Activated naive CD8-positive, alpha-beta T cell treated with anti-CD3 and anti-CD28 coated beads, Interleukin-2, amount 50 U/mL, for 24 hours (primary cell): Measurements from ENCODE around the gene SGMS1.
"Not testable (repeated sequence)": the region's sequence is repeated elsewhere in the genome, so short reads cannot be mapped to it uniquely, and the experiment has no call there.

Source experiments
- ATAC-seq: fragments of 150-1000 bp; cut with Tn5 transposase; one replicate; pipeline ENCODE4 v1.10.0; 2021
- DNase-seq: peaks from one replicate; pipeline ENCODE4 v3.0.0; 2021
- H3K27ac Mint-ChIP-seq: one replicate; pipeline ENCODE4 v1.8.0; 2021; ENCODE audit warnings: mild to moderate bottlenecking, mixed read lengths
- H3K27me3 Mint-ChIP-seq: one replicate; pipeline ENCODE4 v1.8.0; 2021; ENCODE audit warnings: mixed read lengths
- H3K36me3 Mint-ChIP-seq: one replicate; pipeline ENCODE4 v1.8.0; 2021; ENCODE audit warnings: low read depth, mixed read lengths
- H3K4me1 Mint-ChIP-seq: one replicate; pipeline ENCODE4 v1.8.0; 2021; ENCODE audit warnings: mixed read lengths
- H3K4me3 Mint-ChIP-seq: one replicate; pipeline ENCODE4 v1.8.0; 2021; ENCODE audit warnings: mild to moderate bottlenecking, moderate library complexity, mixed read lengths
- H3K9me3 Mint-ChIP-seq: one replicate; pipeline ENCODE4 v1.8.0; 2021; ENCODE audit warnings: mixed read lengths

SGMS1 gene

GRCh38 chr10:50574305-50574704, 49.5 kb downstream of the SGMS1 start:
- Mint-ChIP-seq H3K9me3 (no peaks in the 10 kb centered on the region), H3K27me3 (no peaks in the 10 kb centered on the region), H3K27ac (no peak overlapping the region), H3K36me3 (peaks cover 2% of the 10 kb centered on the region), H3K4me3 (no peak overlapping the region), H3K4me1 (peaks cover 56% of the 10 kb centered on the region)
- ATAC-seq (no peak), DNase-seq (no peak)

DNA sequence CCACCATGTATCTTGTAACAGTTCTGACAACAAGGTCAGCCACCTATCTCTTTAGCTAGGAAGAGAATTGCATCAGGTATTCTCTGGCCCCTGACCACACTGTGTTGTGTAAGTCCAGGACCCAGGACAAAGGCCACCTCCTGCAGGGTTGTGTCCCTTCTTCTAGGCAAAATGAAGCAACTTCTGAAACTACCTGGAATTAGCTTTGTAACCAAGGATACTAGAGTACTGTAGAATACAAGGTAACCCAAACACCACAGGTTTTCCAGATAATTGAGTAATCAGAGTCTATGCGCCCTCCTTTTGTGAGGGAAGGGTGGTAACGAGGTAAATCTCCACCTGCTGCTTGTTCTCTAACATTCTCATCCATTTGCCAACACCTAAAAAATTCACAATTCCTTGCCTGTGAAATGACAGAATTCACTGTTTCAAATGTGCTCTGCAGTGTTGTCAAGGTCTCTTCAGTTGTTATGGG, 51.7 kb downstream of the SGMS1 start:
- DNase-seq (no peak), ATAC-seq (no peak)
- Mint-ChIP-seq H3K4me3 (no peak overlapping the region), H3K27me3 (no peaks in the 10 kb centered on the region), H3K36me3 (peaks cover 6% of the 10 kb centered on the region), H3K9me3 (no peaks in the 10 kb centered on the region), H3K4me1 (peaks cover 38% of the 10 kb centered on the region), H3K27ac (no peak overlapping the region)

- DNase-seq, H3K36me3 Mint-ChIP-seq, ATAC-seq, H3K27ac Mint-ChIP-seq, H3K9me3 Mint-ChIP-seq, H3K27me3 Mint-ChIP-seq, H3K4me3 Mint-ChIP-seq: not testable (repeated sequence)
- peaks cover 10% of the 10 kb centered on the region for H3K4me1 Mint-ChIP-seq
Measured at GRCh38 chr10:50568750-50569149, 55.0 kb downstream of the SGMS1 start.

DNA sequence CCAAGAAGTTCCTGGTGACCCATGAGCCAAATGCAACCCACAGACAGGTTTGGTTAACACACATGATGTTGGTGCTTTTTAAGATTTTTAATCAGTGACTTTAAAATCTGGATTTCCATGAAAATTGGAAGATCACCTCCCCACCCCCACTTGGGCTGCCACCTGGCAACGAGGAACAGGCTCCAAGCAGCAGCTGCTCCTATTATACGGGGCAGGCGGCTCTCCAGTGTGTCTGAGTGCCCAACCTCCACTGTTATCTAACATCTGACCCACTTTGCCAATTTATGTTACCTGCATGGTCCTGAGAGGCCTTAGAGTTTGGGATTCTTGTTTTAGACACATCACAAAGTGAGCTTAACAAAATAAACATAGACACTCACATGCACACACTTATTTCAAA, 56.4 kb downstream of the SGMS1 start:
- Mint-ChIP-seq H3K9me3 (no peaks in the 10 kb centered on the region), H3K27ac (no peak overlapping the region), H3K27me3 (no peaks in the 10 kb centered on the region), H3K4me1 (no peaks in the 10 kb centered on the region), H3K36me3 (peaks cover 4% of the 10 kb centered on the region), H3K4me3 (no peak overlapping the region)
- DNase-seq (no peak), ATAC-seq (no peak)

GRCh38 chr10:50566150-50566549, 57.6 kb downstream of the SGMS1 start:
- DNase-seq (no peak), ATAC-seq (no peak)
- Mint-ChIP-seq H3K9me3 (no peaks in the 10 kb centered on the region), H3K4me3 (no peak overlapping the region), H3K4me1 (no peaks in the 10 kb centered on the region), H3K27me3 (no peaks in the 10 kb centered on the region), H3K36me3 (peaks cover 4% of the 10 kb centered on the region), H3K27ac (no peak overlapping the region)

- no peak overlapping the region for H3K27ac Mint-ChIP-seq
Measured at GRCh38 chr10:50565301-50566083, 58.3 kb downstream of the SGMS1 start.

GRCh38 chr10:50563906-50564305, 59.9 kb downstream of the SGMS1 start:
- DNase-seq (no peak), ATAC-seq (no peak)
- no peaks in the 10 kb centered on the region for H3K27me3 Mint-ChIP-seq
- no peaks in the 10 kb centered on the region for H3K4me1 Mint-ChIP-seq
- peaks cover 3% of the 10 kb centered on the region for H3K36me3 Mint-ChIP-seq
- H3K9me3 Mint-ChIP-seq: no peaks in the 10 kb centered on the region
- no peak overlapping the region for H3K27ac Mint-ChIP-seq
- H3K4me3 Mint-ChIP-seq: no peak overlapping the region

More at GRCh38 chr10:50565301-50566083, 58.3 kb downstream of the SGMS1 start:
- no peak for DNase-seq
- no peaks in the 10 kb centered on the region for H3K4me1 Mint-ChIP-seq
- peaks cover 4% of the 10 kb centered on the region for H3K36me3 Mint-ChIP-seq
- no peaks in the 10 kb centered on the region for H3K27me3 Mint-ChIP-seq
- ATAC-seq: no peak
- no peak overlapping the region for H3K4me3 Mint-ChIP-seq
- H3K9me3 Mint-ChIP-seq: no peaks in the 10 kb centered on the region

GRCh38 chr10:50561816-50562215, 61.9 kb downstream of the SGMS1 start:
- H3K27ac Mint-ChIP-seq: no peak overlapping the region
- DNase-seq (no peak), ATAC-seq (no peak)
- no peaks in the 10 kb centered on the region for H3K27me3 Mint-ChIP-seq
- H3K4me1 Mint-ChIP-seq: no peaks in the 10 kb centered on the region
- no peaks in the 10 kb centered on the region for H3K36me3 Mint-ChIP-seq
- H3K4me3 Mint-ChIP-seq: no peak overlapping the region
- no peaks in the 10 kb centered on the region for H3K9me3 Mint-ChIP-seq

DNA sequence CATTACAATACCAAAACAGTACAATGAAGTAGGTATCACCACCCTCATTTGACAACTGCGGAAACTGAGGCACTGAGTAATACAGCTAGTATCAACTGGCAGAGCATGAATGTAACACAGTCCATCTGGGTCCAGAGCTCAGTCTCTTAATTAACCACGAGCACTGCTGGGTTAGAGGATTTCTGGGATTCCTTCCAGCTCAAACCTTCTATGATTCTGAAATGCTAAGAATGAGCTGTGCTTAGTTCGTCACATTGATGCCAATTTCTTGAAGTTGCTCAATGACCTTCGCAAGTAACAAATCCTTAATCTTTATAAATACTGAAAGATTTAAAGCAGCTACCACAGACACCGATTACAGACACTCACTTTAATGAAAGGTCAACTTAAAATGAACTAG, 62.5 kb downstream of the SGMS1 start:
- ATAC-seq (no peak), DNase-seq (no peak)
- H3K27ac Mint-ChIP-seq: no peak overlapping the region
- H3K27me3 Mint-ChIP-seq: no peaks in the 10 kb centered on the region
- H3K4me1 Mint-ChIP-seq: peaks cover 1% of the 10 kb centered on the region
- no peak overlapping the region for H3K4me3 Mint-ChIP-seq
- peaks cover 1% of the 10 kb centered on the region for H3K36me3 Mint-ChIP-seq
- H3K9me3 Mint-ChIP-seq: no peaks in the 10 kb centered on the region

DNA sequence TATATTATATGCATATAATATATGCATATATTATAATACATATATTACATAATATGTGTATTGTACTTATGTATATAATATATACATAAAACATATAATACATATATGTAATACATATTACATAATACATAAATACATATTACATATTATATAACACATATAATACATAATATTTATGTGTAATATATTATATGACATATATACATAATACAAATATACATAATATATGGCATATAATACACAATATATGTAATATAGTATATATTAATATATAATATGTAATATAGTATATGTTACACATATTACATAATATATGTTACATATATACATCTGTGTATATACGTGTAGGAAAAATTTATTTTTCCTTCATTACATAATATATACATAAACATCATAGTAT, 63.4 kb downstream of the SGMS1 start:
- H3K27me3 Mint-ChIP-seq: no peaks in the 10 kb centered on the region
- DNase-seq (no peak), ATAC-seq (no peak)
- no peaks in the 10 kb centered on the region for H3K9me3 Mint-ChIP-seq
- no peak overlapping the region for H3K27ac Mint-ChIP-seq
- H3K4me3 Mint-ChIP-seq: no peak overlapping the region
- peaks cover 2% of the 10 kb centered on the region for H3K36me3 Mint-ChIP-seq
- H3K4me1 Mint-ChIP-seq: peaks cover 6% of the 10 kb centered on the region

DNA sequence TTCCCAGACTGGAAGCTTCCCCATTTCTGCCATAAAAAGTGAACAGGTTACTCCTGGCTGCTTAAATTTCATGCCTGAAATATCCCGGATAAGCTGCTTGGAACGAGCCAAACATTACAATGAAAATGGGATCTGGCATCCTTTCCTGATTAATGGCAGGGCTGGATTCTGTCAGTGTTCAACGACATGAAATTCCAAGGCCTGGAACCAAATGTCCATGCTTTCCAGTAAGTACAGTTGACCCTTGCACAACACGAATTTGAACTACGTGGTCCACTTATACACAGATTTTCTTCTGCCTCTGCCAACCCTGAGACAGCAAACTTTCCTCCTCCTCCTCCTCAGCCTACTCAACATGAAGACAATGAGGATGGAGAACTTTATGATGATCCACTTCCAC, 65.4 kb downstream of the SGMS1 start:
- H3K27me3 Mint-ChIP-seq: no peaks in the 10 kb centered on the region
- no peak overlapping the region for H3K4me3 Mint-ChIP-seq

GRCh38 chr10:50557130-50557682, 66.5 kb downstream of the SGMS1 start:
- no peaks in the 10 kb centered on the region for H3K9me3 Mint-ChIP-seq
- H3K27ac Mint-ChIP-seq: no peak overlapping the region
- no peaks in the 10 kb centered on the region for H3K27me3 Mint-ChIP-seq
- DNase-seq (no peak), ATAC-seq (no peak)
- peaks cover 2% of the 10 kb centered on the region for H3K36me3 Mint-ChIP-seq
- peaks cover 14% of the 10 kb centered on the region for H3K4me1 Mint-ChIP-seq
- H3K4me3 Mint-ChIP-seq: no peak overlapping the region

More for the DNA sequence above, 65.4 kb downstream of the SGMS1 start:
- no peak for ATAC-seq
- Mint-ChIP-seq H3K9me3 (no peaks in the 10 kb centered on the region), H3K27ac (no peak overlapping the region), H3K36me3 (peaks cover 2% of the 10 kb centered on the region), H3K4me1 (peaks cover 9% of the 10 kb centered on the region)
- DNase-seq: no peak

DNA sequence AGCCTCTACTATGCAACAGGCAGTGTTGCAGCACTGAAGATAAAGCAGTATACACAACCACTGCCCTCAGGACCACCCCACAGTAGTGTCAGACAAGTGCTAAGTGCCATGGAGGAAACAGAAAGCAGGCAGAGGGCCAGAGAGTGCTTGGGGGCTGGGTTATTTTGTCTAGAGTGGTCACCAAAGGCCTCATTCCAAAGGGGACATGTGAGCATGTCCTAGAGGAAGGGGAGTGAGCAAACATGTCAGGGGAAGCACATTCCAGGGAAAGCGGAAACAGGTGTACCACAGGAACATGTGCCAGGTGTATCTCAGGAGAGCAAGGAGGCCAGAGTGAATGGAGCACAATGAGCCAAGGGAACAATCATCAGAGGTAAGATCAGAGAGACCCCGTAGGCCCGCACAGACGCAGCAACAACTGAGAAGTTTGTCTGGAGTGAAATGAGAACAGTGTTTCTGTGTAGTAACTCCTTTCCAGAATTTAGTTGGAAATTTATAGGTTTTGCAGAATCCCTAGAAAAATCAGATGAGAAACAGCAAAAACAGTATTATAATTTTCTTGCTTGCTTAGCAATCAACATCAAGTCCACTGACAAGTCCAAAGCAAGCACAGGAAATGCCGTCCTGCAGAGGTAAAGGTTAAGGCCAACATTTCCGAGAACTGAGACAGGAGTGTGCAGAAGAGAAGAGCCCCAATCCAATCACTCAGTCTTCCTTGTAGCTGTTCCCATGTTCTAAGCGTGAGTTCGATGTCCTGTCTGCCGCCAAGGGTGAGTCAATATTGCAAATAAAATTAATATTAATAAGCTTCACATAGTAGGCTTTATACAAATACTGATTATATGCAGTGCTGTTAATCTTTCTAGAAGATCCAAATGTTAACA, 67.3 kb downstream of the SGMS1 start:
- H3K4me1 Mint-ChIP-seq: peaks cover 14% of the 10 kb centered on the region
- ATAC-seq (no peak), DNase-seq (no peak)
- no peak overlapping the region for H3K4me3 Mint-ChIP-seq
- H3K27me3 Mint-ChIP-seq: no peaks in the 10 kb centered on the region
- H3K27ac Mint-ChIP-seq: no peak overlapping the region
- H3K36me3 Mint-ChIP-seq: peaks cover 2% of the 10 kb centered on the region
- no peaks in the 10 kb centered on the region for H3K9me3 Mint-ChIP-seq

GRCh38 chr10:50554995-50555568, 68.7 kb downstream of the SGMS1 start:
- DNase-seq (no peak), ATAC-seq (no peak)
- no peaks in the 10 kb centered on the region for H3K27me3 Mint-ChIP-seq
- no peak overlapping the region for H3K27ac Mint-ChIP-seq
- peaks cover 17% of the 10 kb centered on the region for H3K4me1 Mint-ChIP-seq
- H3K9me3 Mint-ChIP-seq: no peaks in the 10 kb centered on the region
- peaks cover 2% of the 10 kb centered on the region for H3K36me3 Mint-ChIP-seq
- no peak overlapping the region for H3K4me3 Mint-ChIP-seq
